ENCODE results near the gene SMCO2. TPM values are rescaled to one million over a fixed set of nuclear protein-coding genes. Genes with fewer than 3 reads are reported as not detected.

SMCO2 gene
- total and polyA plus RNA-seq, 9 of the 15 experiments (the other 6 are each of a cell fraction or from before 2014, with no cell fraction given) = not detected

- no peak for ATAC-seq
- H3K4me3 ChIP-seq = no peak overlapping the region
- H2AFZ ChIP-seq (ENCODE audit: low read depth, low read length) = no peak overlapping the region
- in situ Hi-C loops (cut with MboI) = loop anchor here (5.0 kb wide), 1 partner anchor 211 kb away; no protein-coding TSS in a partner anchor
- no peaks in the 10 kb centered on the region for H3K9me3 ChIP-seq (replicated peaks; ENCODE audit: control insufficient read depth, insufficient read depth, low read depth, low read length)
- H3K79me2 ChIP-seq (ENCODE audit: control insufficient read depth, insufficient read depth, low read length) = no peaks in the 10 kb centered on the region
- H3K9me1 ChIP-seq (ENCODE audit: control insufficient read depth, insufficient read depth, low read length) = no peaks in the 10 kb centered on the region
- ChIA-PET POLR2A (interaction anchor here (1.2 kb wide), 1 partner anchor 11 kb away, joined by 3 read pairs; no protein-coding TSS in a partner anchor), CTCF (ENCODE audit: low intra/inter-chr PET ratio) (interaction anchor here (0.7 to 1.9 kb wide), 2 partner anchors 216 to 267 kb away, joined by 3 to 8 read pairs; no protein-coding TSS in a partner anchor)
- no peak overlapping the region for H3K4me2 ChIP-seq (ENCODE audit: insufficient read depth, low read length)
- FAIRE-seq = no peak
- H3K4me1 ChIP-seq (replicated peaks in 1 of 2; ENCODE audit: control insufficient read depth in 2 of 2, insufficient read depth in 2 of 2, low read length in 2 of 2) = no peaks in the 10 kb centered on the region
- H3K27me3 ChIP-seq (ENCODE audit: control insufficient read depth in 2 of 2, insufficient read depth in 2 of 2, low read length in 2 of 2) = no peaks in the 10 kb centered on the region
- H3K36me3 ChIP-seq (ENCODE audit: control insufficient read depth, insufficient read depth, low read length) = no peaks in the 10 kb centered on the region
- no TSS peak for BruUV-seq (replicated peaks)
- no peak for DNase-seq (ENCODE audit: extremely low read depth in 1 of 4, low spot score in 3 of 4)
- no peak overlapping the region for H3K9ac ChIP-seq (ENCODE audit: insufficient read depth in 1 of 2, low read depth in 2 of 2, low read length in 2 of 2)
- intact Hi-C loops (cut with micrococcal nuclease) = loop anchor here (10.0 kb wide), 1 partner anchor 129 kb away; no protein-coding TSS in a partner anchor
- no peak overlapping the region for H3K27ac ChIP-seq (ENCODE audit: extremely low read depth, low read depth, low read length)
- TF ChIP-seq ZNF75A (CRISPR knock-in tag; IDR thresholded peaks at IDR 0.05) = no peak
- TF ChIP-seq CHD4 (IDR thresholded peaks at IDR 0.05; ENCODE audit: insufficient read depth, insufficient replicate concordance, low read depth, low read length, poor library complexity, severe bottlenecking) = no peak
- TF ChIP-seq NFIX (CRISPR knock-in tag; IDR thresholded peaks at IDR 0.05; ENCODE audit: low read depth) = no peak
- no peak for TF ChIP-seq TAF1 (IDR thresholded peaks at IDR 0.05; ENCODE audit: control insufficient read depth, extremely low read depth, insufficient read depth, low read length, severe bottlenecking)
- no peak for TF ChIP-seq ARID3A (IDR thresholded peaks at IDR 0.05; ENCODE audit: borderline replicate concordance, low read depth, low read length)
- TF ChIP-seq, protein P1, sequence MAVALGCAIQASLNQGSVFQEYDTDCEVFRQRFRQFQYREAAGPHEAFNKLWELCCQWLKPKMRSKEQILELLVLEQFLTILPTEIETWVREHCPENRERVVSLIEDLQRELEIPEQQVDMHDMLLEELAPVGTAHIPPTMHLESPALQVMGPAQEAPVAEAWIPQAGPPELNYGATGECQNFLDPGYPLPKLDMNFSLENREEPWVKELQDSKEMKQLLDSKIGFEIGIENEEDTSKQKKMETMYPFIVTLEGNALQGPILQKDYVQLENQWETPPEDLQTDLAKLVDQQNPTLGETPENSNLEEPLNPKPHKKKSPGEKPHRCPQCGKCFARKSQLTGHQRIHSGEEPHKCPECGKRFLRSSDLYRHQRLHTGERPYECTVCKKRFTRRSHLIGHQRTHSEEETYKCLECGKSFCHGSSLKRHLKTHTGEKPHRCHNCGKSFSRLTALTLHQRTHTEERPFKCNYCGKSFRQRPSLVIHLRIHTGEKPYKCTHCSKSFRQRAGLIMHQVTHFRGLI (CRISPR knock-in tag; IDR thresholded peaks at IDR 0.05) = no peak
- no peak for TF ChIP-seq SPI1 (IDR thresholded peaks at IDR 0.05; ENCODE audit: borderline replicate concordance, low read depth, low read length)
- TF ChIP-seq E2F1 (CRISPR knock-in tag; IDR thresholded peaks at IDR 0.05) = no peak
- TF ChIP-seq ATF7 (IDR thresholded peaks at IDR 0.05) = no peak
- TF ChIP-seq ZNF274 (IDR thresholded peaks at IDR 0.05; ENCODE audit: borderline replicate concordance, low read depth, low read length) = no peak
- TF ChIP-seq TRIM24 (IDR thresholded peaks at IDR 0.05) = no peak
- no peak for TF ChIP-seq GTF2E2 (tag; IDR thresholded peaks at IDR 0.05)
- no peaks in the 10 kb centered on the region; the same call in 1 of the 2 replicates for H4K20me1 ChIP-seq (replicated peaks; ENCODE audit: control insufficient read depth, insufficient read depth, low read length)
These were observed 10.5 kb upstream of the SMCO2 start for GRCh38 chr12:27436029-27436428.

All from K562 (cell line).